8988T (cell line): ENCODE data around the gene PLPPR1.
"Not testable (repeated sequence)": the region's sequence is repeated elsewhere in the genome, so short reads cannot be mapped to it uniquely, and the experiment has no call there.

Experiments
- DNase-seq: peaks from one replicate; pipeline ENCODE4 v3.0.0; 2011

Gene PLPPR1

GRCh38 chr9:101309139-101309538 is 280.6 kb downstream of the PLPPR1 start:
- DNase-seq = no peak

DNA sequence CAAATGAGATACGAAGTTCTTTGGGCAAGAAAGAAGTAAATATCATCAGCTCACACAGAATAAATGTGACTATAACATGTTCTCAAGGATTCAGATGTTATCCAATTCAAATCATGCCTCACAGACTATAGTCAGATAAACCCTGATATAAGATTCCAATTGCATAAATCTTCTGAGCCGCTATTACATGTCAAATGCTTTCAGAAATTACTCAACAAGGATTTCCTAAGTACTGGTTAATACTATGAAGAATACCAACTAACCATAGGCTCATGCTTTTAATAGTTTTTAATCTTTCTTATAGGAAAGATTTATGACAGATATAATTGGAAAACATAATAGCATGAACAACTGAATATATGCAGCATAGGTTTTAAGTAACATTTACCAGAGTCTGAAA is 282.7 kb downstream of the PLPPR1 start:
- DNase-seq = no peak

DNA sequence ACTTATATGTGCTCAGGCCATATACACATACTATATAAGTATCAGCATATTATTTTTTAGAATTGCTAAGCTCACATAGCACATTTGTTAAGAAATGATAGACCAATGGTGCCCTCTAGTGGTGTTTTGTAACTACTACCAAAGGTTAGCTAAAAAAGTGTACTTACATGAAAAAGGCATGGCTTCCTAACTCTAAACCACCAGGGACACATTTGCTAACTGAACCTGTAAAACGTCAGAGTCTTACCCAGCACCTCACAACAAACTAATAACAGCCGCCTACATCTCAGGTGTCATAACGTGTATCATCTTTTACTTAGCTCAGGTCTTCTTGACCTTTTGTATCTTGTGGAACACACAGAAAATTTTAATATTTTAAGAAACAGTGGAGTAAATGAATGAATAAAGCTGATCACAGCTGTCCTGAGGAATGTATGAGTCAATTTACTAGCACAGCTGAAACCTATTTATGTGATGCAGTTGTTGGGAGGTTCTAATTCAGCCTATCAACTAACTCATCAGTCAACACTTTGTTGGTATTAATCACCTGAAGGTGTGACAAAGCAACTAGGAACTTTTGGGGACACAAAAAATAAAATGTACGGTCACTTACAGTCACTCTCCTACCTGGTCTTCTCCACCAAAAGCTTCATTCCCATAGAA is 283.4 kb downstream of the PLPPR1 start:
- DNase-seq = no peak

- no peak for DNase-seq
Observed at GRCh38 chr9:101312661-101313060, 284.1 kb downstream of the PLPPR1 start.

DNA sequence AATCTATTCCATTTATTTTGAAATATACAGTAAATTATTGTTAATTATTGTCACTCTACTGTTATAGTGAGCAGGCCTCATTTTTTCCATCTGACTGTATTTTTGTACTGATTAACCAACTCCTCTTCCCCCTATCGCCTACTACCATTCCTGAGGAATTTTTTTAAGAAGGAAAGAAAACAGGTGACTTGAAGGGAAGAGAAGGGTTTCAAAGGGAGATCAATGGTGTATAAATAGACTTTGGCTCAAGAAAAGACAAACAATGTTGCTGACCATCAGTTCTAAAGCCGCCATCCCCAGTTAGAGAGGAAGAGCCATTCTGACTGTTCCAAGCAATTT is 286.6 kb downstream of the PLPPR1 start:
- no peak for DNase-seq

GRCh38 chr9:101317735-101318134 is 289.2 kb downstream of the PLPPR1 start:
- DNase-seq = no peak

GRCh38 chr9:101323129-101323528 is 294.6 kb downstream of the PLPPR1 start:
- DNase-seq = no peak

DNA sequence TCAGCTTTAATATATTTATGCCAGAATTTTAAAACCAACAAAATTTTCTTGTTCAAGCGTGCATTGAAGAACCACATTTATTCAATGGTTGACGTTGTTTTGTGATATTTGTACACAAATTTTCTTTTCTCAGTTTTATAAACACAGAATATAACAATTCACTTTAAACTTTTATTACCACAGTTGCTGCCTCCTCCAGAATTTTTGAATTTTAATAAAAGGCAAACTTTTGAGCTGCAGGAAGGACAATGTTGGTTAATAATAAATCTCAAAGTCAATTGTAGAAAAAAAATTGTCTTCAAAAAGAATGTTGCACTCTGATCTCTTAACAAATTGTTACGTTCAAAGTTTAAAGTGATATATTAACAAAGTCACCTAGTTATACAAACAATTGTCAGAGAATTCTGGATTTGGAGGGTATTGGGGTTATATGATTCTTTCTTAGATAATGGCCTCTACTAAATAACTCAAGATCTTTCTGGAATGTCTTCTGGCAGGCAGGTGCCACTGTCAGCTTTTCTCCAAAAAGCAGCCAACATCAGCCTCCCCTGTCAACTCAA is 295.8 kb downstream of the PLPPR1 start:
- no peak for DNase-seq

DNA sequence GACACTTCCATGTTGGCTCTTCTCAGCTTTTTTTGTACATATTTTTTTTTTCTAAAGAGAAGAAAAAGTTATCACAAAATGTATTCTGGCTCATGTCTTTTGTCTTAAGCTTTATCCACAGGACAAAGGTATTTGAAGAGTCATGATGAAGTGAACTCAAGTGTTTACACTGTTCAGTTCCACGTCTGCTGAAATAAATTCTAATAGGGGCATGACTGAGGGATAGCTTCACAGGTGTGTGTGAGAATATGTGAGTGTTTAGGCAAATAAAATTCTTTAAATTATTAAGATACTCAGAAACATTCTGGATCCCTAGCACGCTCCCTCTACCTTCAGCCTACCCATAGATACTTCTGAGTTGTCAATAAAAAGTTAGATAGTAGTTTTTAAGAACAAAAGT is 296.5 kb downstream of the PLPPR1 start:
- no peak for DNase-seq

DNA sequence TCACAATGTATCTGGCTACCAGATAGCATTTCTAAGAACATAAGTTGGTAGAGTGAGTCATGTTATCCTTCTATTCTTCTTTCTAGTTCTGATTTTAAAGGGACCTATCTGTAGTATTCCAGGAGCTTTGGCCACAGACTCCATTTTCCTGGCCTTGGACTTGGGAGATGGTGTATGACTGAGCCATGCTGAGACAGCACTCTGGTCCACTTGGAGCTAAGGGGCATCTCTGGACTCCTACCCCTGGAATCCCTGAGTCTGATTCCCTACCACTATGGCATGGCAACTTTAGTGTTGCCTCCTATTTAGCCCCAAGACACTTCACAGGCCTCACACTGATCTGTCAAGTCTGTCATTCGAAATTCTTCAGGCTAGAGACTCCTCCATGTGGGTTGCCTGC is 297.5 kb downstream of the PLPPR1 start:
- DNase-seq = no peak

DNA sequence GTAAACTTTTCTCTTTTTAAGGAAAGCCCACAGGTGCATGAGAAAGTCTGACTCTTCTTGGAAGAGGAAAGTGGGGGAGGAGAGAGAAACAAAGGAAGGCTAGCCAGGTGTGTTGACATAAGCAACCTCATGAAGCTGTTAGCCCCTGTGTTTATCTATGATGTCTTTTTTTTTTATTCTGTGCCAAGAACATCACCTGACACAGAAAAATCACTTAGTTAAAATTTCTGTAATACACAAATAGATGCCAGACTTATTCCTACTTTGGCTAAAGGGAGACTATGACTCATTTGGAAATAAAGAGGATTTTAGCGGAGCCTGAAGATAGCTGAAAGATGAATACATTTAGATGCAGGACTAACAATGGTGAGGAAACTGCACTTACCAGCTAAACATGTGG is 298.0 kb downstream of the PLPPR1 start:
- no peak for DNase-seq

DNA sequence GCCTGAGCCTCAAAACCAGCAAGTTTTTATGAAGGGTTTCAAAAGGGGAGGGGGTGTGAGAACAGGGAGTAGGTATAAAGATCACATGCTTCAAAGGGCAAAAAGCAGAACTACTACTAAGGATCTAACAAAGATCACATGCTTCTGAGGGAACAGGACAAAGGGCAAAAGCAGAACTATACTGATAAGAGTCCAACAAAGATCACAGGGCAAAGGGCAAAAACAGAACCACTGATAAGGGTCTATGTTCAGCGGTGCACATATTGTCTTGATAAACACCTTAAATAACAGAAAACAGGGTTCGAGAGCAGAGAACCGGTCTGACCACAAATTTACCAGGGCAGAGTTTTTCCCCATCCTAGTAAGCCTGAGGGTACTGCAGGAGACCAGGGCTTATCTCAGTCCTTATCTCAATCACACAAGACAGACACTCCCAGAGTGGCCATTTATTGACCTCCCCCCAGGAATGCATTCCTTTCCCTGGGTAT is 298.9 kb downstream of the PLPPR1 start:
- DNase-seq = not testable (repeated sequence)

- DNase-seq = no peak
Observed at GRCh38 chr9:101332362-101332761, 303.8 kb downstream of the PLPPR1 start.

- no peak for DNase-seq
Observed at GRCh38 chr9:101333490-101333889, 305.0 kb downstream of the PLPPR1 start.

DNA sequence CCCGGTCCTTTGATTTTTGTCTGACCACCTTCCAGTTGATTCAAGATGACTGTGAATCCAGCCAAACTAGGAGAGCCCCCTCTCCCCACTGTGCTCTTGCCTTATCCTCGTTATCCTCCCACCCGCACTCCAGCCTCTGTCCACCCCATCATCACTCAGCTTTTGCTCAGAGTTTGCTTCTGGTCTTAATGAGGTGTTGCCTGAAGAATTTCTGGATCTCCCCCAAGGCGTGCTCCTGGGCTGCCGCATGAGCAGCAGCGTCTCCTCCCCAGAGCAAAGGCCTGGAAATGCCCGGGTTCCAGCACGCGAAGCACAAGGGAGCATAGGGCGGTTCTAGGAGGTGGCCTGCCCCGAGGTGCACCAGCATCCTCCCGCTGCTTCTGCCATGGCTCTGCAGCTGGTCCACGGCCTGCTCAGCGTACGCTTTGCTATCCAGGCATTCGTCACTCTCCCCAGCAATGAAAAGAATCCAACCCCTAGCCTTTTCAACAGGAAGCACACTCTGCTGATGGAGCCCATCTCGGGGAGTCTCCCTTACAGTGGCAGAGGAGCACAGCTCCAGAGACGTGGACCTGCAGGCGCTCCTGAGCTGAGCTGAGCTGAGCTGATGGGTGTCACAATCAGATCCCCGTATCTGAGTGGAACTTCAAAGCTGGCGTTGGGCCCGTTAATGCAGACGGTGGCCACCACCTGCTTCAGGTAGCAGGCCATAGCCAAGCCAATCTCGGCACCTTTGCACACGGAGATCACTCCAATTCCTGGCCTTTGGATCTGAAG is 305.6 kb downstream of the PLPPR1 start:
- no peak for DNase-seq

DNA sequence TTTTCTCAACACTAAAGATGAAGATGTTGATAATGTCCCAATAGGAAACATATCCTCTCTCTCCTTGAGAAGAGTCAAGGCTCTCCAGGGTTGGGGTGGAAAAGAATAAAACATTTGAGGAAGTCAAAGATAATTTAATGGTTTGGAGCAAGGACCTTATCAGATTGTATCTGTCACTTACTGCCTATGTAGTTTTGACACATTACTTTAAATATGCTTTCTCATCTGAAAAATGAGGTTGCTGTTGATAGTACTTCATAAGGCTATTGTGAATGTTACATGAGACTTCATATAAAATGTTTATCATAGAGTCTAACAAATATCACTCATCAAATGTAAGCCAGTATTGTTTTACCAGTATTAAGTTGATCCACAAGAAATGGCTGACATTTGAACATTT is 307.6 kb downstream of the PLPPR1 start:
- DNase-seq = no peak

DNA sequence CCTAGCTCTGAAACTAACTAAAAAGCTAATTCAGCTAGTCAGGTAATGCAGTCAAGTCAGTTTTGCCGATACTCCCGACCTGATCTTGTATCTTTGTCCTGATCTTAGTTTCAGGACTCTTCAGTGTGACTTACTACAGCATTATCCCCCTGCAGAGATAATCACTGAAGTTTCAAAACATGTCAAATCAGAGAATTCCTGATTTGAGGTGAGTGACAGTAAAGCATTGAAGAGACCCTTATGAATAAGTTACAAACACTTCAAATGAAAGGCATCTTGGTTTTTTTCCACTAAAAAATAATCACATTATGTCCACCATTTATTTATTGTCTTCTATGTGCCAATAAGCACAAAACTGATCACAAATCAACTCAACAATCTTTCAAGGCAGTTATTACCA is 308.7 kb downstream of the PLPPR1 start:
- DNase-seq = no peak

GRCh38 chr9:101341958-101342357 is 313.4 kb downstream of the PLPPR1 start:
- DNase-seq = no peak

DNA sequence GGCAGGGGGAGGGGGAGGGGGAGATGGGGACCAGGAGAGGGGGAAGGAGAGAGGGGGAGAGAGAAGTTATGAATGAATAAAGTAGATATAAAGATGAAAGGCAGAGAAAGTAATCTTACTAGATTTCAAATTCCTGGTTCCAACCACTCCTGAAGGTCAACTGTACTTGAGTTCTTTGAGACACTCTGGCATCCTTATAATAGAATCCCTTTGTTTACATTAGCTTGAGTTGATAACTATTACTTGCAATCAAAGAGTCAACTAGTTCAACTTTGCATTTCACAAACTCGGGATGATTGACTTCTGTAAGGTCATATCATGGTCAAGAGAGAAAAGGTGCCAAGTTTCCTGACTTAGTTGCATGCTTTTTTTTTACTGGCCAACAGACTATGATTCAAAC is 314.1 kb downstream of the PLPPR1 start:
- DNase-seq = no peak

DNA sequence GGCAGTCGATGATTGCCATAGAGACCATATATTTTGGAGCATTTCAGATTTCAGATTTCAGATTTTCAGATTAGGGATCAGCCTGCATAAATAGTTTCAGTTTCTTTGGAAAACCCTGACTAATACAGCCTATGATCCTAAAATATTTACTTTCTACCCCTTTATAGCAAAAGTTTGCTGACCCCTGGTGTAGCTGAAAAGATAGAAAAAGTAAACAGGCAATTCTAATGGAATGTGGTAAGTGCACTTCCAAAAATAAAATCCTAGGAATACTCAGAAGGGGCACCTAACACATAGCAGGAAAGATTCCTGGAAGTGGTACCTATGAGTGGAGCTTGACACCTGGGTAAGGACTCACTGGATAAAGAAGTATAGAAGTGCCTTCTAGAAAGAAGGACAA is 321.8 kb downstream of the PLPPR1 start:
- no peak for DNase-seq

DNA sequence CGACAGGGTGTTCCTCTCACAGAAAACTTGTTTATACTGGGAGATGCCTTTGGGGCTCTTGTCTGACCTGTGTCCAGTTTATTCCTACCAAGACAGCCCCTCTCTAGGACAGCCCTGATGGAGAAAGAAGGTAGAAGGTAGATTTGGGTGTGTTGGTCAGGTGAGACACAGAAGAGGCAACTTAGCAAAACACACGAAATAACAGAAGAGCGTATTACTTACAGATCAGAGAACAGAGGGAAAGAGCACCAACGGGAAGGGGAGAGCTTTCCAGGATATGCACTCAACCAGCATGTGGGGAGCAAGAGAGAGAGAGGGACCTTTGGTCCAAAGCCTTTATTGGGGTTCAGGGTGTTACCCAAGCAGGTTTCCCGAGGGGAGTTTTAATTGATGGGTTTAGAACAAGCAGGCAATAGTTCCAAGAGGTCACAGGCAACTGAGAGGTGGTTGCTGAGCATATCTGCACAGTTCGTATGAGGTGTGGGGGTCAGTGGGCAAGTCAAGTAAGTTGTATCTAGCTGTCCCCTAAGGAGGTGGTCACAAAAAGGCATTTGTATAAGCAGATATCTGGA is 324.5 kb downstream of the PLPPR1 start:
- no peak for DNase-seq

DNA sequence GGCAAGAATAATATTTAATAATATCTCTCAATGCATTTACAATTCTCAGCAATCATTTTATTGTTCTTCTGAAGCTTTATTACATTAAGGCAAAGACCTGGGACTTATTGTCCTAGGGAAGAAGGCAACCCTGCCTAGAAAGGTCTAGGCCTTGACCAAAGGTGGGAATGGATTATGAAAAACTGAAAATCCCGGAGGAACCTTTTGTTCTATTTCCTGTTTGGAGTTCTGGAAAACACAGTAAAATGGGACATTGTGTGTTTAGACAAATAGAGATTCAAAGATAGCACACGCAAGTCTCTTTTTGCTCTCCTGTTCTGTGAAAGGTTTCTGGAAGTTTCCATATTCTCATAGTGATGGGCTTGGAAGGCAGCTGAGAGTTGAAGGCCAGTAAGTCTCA is 325.2 kb downstream of the PLPPR1 start:
- no peak for DNase-seq

GRCh38 chr9:101354143-101354764 is 325.7 kb downstream of the PLPPR1 start:
- DNase-seq = no peak
